Thyroid gland (tissue), 4 donors: ENCODE results near the gene ACOX3.

Source experiments
- CTCF ChIP-seq, 6 experiments: fragments of 200-600 bp in 3 of 6; fragments of 450-650 bp in 3 of 6; sonication (generic) in 3 of 6; IDR thresholded peaks; one replicate each; pipeline ENCODE4 v1.5.1; 2016 to 2019; ENCODE audit warnings: antibody characterized with exemption in 6 of 6, mild to moderate bottlenecking in 2 of 6, inconsistent platforms in 1 of 6, moderate library complexity in 1 of 6
- POLR2A ChIP-seq, 2 donors: fragments of 450-650 bp; IDR thresholded peaks; one replicate each; pipeline ENCODE4 v1.6.1; 2017; ENCODE audit warnings: antibody characterized with exemption in 2 of 2, mild to moderate bottlenecking in 2 of 2, moderate library complexity in 1 of 2

- TF ChIP-seq CTCF (IDR thresholded peaks at IDR 0.05) (no peak), POLR2A (IDR thresholded peaks at IDR 0.05) (no peak)
Measured at GRCh38 chr4:8451440-8452182, 11.1 kb upstream of the ACOX3 start.
